GM12875 (cell line): ENCODE measurements around the gene CSHL1.

Experiments
- H3K4me3 ChIP-seq: one replicate; pipeline ENCODE4 v1.5.1; 2011; ENCODE audit warnings: low read depth, low read length, control low read depth
- TF ChIP-seq, protein P1 (sequence below): IDR thresholded peaks from 2 replicates; pipeline ENCODE4 v1.5.1; 2011; ENCODE audit warnings: low read depth, mild to moderate bottlenecking, control low read depth, inconsistent platforms, low read length, moderate library complexity, borderline replicate concordance; ENCODE audit not compliant: insufficient read depth

Gene CSHL1

DNA sequence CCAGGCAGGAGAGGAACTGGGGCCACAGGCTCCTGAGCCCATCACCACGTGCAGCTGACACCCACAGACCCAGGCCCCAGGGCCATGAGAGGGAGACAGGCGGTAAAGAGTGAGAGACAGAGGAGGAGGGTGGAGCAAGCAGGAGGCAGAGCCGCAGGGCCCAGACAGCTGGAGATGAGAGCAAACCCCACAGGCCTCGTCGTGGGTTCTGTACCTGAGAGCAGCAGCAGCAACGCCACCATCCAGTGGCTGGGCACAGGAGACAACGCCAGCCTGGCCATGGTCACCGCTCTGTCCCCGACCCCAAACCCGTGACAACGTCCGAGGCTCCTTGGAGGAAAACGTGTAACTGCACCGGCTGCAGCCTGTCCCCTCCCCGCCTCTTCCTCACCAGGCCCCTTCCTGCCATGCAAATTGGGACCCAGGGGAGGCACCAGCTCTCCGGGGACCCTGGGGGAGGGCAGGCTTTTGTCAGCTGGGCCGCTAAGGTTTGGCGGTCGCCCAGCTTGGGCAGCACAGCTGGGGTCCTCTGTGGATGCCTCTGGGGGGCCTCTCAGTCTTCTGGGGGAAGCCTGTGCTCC lies 21.0 kb upstream of the CSHL1 start, which contains the start of gene CD79B:
Gene CD79B, minus strand, starts transcription at position 351 of the 581 bp plus-strand sequence. Its CDS starts 70 bp downstream, at position 281.
- TF ChIP-seq, protein P1, sequence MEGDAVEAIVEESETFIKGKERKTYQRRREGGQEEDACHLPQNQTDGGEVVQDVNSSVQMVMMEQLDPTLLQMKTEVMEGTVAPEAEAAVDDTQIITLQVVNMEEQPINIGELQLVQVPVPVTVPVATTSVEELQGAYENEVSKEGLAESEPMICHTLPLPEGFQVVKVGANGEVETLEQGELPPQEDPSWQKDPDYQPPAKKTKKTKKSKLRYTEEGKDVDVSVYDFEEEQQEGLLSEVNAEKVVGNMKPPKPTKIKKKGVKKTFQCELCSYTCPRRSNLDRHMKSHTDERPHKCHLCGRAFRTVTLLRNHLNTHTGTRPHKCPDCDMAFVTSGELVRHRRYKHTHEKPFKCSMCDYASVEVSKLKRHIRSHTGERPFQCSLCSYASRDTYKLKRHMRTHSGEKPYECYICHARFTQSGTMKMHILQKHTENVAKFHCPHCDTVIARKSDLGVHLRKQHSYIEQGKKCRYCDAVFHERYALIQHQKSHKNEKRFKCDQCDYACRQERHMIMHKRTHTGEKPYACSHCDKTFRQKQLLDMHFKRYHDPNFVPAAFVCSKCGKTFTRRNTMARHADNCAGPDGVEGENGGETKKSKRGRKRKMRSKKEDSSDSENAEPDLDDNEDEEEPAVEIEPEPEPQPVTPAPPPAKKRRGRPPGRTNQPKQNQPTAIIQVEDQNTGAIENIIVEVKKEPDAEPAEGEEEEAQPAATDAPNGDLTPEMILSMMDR, result no peak
- H3K4me3 ChIP-seq, result peak within 1 kb of the TSS; percentile 79

DNA sequence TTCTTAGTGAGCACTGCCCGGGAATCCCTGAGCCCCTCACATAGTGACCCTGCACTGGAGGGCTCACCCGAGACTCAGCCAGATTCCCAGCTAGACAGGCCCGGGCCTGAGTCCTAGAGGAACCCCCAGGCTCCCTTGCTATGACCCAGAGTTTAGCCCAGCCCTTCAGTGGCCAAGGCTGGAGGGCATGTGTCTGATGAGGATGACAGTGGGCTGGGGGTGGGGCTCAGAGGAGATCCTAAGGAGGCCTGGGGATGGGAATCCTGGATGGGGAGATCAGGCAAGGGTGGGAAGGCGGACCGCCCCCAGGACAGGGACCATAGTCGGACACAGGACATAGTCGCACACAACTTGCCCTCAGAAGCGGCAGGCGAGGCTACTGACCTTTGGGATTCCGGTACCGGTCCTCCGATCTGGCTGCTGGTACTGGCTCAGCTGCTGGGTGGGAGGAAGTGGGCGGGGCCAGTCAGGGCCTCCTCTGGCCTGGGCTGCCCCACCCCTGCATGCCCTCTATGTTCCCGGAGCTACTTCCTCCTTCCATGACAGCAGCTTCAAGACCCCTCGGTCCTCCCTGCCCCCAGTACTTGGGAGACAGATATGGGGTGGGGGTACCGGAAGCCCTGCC lies 20.0 kb upstream of the CSHL1 start:
- TF ChIP-seq, protein P1, result no peak
- peak overlapping the region; percentile 79 for H3K4me3 ChIP-seq

DNA sequence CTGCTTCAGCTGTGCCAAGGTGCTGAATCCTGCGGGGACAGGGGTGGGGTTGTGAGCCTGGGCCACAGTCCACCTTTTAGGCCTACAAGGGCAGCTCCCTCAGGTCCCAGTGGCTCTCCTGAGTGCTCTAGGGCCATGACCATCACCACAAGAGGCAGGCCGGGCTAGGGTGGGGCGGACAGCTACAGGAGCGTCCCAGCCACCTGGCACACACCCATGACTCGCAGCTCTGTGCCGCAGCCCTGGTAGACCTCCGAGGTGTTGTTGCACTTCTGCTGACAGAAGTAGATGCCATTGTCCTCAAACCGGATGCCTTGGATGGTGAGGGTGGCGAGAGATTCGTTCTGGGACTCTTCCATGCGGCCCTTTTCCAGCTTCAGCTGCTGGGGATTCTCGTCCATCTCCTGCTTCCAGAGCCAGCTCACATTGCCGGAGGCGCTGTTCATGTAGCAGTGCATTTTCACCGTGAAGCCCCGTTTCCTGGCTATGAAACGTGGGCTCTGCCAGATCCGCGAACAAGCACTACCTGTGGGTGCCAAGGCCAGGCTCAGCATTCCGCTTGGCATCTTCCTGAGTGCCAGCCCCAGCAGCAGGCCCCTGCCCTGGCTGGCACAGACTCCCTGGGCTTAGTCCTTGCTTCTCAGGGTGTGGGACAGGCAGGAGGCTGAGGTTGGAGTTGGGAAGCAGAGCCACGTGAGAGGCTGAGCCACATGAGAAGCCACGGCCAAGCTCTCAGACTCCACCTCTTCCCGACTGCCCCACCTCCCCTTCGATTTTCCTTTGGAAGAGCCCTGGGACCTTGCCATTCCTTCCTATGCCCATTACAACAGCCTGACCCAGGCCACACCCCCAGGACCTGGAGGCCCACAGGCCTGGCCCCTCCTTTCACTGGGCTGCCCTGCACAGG lies 19.1 kb upstream of the CSHL1 start:
- peak overlapping the region; percentile 79 for H3K4me3 ChIP-seq
- TF ChIP-seq, protein P1, result no peak

DNA sequence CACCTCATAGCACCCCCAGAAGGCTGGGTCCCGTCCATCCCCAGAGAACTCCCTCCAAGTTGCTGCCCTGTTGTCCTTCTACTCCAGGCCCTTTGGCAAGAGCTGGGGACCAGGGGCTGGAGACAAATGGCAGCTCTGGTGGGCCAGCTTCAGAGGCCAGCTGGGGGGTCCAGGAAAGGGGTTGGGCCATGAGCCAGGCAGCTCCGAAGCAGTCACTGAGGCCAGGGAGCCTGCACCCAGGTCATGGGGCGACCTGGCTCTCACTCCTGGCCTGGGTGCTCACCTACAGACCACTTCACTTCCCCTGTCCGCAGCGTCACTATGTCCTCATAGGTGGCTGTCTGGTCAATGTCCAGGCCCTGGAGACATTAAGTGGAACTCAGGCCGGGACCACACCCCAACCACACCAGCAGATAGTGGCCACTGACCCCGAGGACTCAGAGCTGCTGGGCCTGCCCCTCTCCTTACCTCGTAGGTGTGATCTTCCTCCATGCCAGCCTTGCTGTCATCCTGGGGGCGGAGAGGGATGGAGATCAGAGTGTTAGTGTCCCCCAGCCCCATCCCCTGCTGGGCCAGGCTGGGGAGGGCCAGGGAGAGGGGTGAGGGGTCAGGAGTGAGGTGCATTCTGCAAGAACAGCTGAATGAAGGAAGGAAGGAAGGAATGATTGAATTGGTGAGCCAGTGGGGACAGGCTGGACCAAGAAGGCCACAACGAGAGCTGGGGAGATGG lies 18.1 kb upstream of the CSHL1 start:
- H3K4me3 ChIP-seq, result no peak overlapping the region
- TF ChIP-seq, protein P1, result no peak

DNA sequence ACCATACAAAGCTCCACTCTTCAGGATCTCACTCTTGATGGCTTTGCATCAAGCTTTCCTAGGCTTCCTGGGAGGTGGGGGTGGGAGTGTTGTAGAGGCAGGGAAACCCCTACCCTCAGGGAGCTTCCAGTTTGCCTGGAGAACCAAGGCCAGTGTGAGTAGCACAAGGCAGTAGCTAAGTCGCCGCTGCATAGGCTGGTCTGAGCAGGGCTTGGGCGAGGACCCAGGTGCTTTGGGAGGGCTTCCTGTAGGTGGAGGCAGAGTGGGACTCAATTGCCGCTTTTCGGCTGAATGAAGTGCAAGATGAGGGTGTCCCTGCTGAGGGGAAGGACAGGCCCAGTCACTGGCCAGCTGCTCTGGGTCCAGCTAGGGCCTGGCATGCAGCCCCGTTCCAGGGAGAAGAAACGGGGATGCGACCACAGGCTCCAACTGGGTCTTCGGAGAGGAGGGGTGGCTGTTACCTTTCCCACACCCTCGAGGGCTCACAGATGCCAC lies 17.2 kb upstream of the CSHL1 start:
- no peak overlapping the region for H3K4me3 ChIP-seq

DNA sequence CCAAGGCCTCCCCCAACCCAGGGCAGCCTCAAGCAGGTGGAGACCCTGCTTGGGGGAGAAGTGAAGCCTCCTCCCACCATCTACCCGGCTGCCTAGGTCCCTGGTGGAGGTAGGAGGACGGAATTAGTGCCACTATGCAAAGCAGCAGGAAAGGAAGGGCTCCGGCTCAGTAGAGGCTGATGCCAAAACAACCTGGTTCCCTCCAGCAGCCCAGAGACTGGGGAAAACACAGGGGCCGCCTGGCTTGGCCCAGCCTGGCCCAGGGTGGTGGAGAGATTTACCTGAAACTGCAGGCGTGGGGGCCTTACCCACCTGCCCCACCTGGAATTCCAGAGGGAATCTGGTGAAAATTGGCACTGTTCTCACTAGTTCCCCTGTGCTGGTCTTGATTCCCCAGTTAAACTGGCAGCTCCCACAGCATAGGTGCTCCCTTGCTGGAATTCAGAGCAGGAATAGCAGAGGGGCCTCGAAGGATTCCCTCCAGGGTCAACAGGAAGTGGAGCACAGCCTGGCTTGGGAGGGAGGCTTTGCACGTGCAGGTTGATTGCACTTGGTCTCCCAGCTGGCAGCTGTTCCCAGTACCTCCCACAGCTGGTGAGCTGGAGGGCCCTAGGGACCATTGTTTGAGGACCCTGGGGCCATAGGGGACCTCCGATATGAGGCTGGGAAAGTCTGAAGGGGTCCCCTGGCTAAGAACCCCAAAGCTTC lies 16.6 kb upstream of the CSHL1 start:
- H3K4me3 ChIP-seq, result no peak overlapping the region
- TF ChIP-seq, protein P1, result no peak

More for the DNA sequence above, 17.2 kb upstream of the CSHL1 start:
- TF ChIP-seq, protein P1, result no peak
